Fibroblast of mammary gland (primary cell): ENCODE data around the gene STK38.

Experiments
- DNase-seq: peaks from one replicate; pipeline ENCODE4 v3.0.0-alpha.2; 2010; ENCODE audit warnings: low read depth
- H3K4me3 ChIP-seq: 2 replicates; pipeline ENCODE4 v1.5.1; 2011; ENCODE audit warnings: low read depth, mild to moderate bottlenecking, low read length, moderate library complexity; ENCODE audit not compliant: control insufficient read depth
- CTCF ChIP-seq: conservative IDR thresholded peaks from 2 replicates; pipeline ENCODE4 v1.5.1; 2011; ENCODE audit warnings: low read depth, low read length, inconsistent platforms; ENCODE audit not compliant: control insufficient read depth, insufficient read depth

Gene STK38

GRCh38 chr6:36524871-36525270 lies 22.4 kb downstream of the STK38 start:
- no peak for TF ChIP-seq CTCF
- no peak overlapping the region for H3K4me3 ChIP-seq
- DNase-seq, result no peak

GRCh38 chr6:36523936-36524499 lies 23.3 kb downstream of the STK38 start:
- TF ChIP-seq CTCF, result no peak
- H3K4me3 ChIP-seq, result no peak overlapping the region
- no peak for DNase-seq

- H3K4me3 ChIP-seq, result no peak overlapping the region
- no peak for TF ChIP-seq CTCF
- no peak for DNase-seq
Observed at GRCh38 chr6:36523451-36523850, 23.8 kb downstream of the STK38 start.

- no peak for TF ChIP-seq CTCF
- no peak for DNase-seq
- no peak overlapping the region for H3K4me3 ChIP-seq
Observed at GRCh38 chr6:36519352-36519751, 27.9 kb downstream of the STK38 start.

GRCh38 chr6:36517408-36517807 lies 29.9 kb downstream of the STK38 start:
- TF ChIP-seq CTCF, result no peak
- DNase-seq, result no peak
- H3K4me3 ChIP-seq, result no peak overlapping the region

GRCh38 chr6:36516988-36517387 lies 30.3 kb downstream of the STK38 start:
- H3K4me3 ChIP-seq, result no peak overlapping the region
- no peak for DNase-seq
- TF ChIP-seq CTCF, result no peak

- TF ChIP-seq CTCF, result no peak
- no peak for DNase-seq
- no peak overlapping the region for H3K4me3 ChIP-seq
Observed at GRCh38 chr6:36516559-36516958, 30.7 kb downstream of the STK38 start.
